Large intestine (tissue), 3 donors: ENCODE measurements around the gene SLC41A3. TPM values are rescaled to one million over a fixed set of nuclear protein-coding genes. Genes with fewer than 3 reads are reported as not detected.
A peak's percentile ranks its signal among the peaks of the same experiment; 100 is the strongest.
"Not testable (repeated sequence)": the region's sequence is repeated elsewhere in the genome, so short reads cannot be mapped to it uniquely, and the experiment has no call there.

Experiments used
- DNase-seq, 2 donors: peaks; one replicate each; pipeline versions ENCODE4 v3.0.0 to v3.0.0-alpha.2; 2013
- H3K27ac ChIP-seq: one replicate; pipeline ENCODE4 v1.5.1; 2013; ENCODE audit warnings: low read length
- H3K27me3 ChIP-seq: 2 replicates; pipeline ENCODE4 v1.6.1; 2013; ENCODE audit warnings: low read length; ENCODE audit not compliant: control insufficient read depth, insufficient read depth
- H3K36me3 ChIP-seq: 2 replicates; pipeline ENCODE4 v1.6.1; 2013; ENCODE audit warnings: low read length; ENCODE audit not compliant: control insufficient read depth, insufficient read depth
- H3K4me1 ChIP-seq: one replicate; pipeline ENCODE4 v1.6.1; 2013; ENCODE audit warnings: low read length; ENCODE audit not compliant: control insufficient read depth, insufficient read depth
- H3K4me3 ChIP-seq: one replicate; pipeline ENCODE4 v1.5.1; 2013; ENCODE audit warnings: low read length
- H3K9me3 ChIP-seq: one replicate; pipeline ENCODE4 v1.6.1; 2013; ENCODE audit warnings: mild to moderate bottlenecking, low read depth, low read length, moderate library complexity; ENCODE audit not compliant: control insufficient read depth
- WGBS: methylation state at CpG from one replicate; pipeline ENCODE4 v1.1.5; 2013; ENCODE audit warnings: low lambda C conversion rate; ENCODE audit not compliant: insufficient coverage; 5-methylcytosine and 5-hydroxymethylcytosine counted together
- polyA plus RNA-seq: library from polyadenylated mRNA; unstranded; fragments of 120-200 nt; gene quantifications from one replicate; pipeline ENCODE4 v1.2.1, GENCODE V29; 2013

The SLC41A3 gene
- polyA plus RNA-seq, 1 donor = 32.8 TPM

- WGBS = no CpG with 5 or more reads among the region's 6 CpGs
These were observed 79.7 kb downstream of the SLC41A3 start for GRCh38 chr3:126004217-126004616.

GRCh38 chr3:126003447-126004190, 80.3 kb downstream of the SLC41A3 start:
- Histone ChIP-seq H3K27me3 (no peaks in the 10 kb centered on the region), H3K9me3 (no peaks in the 10 kb centered on the region), H3K4me3 (no peak overlapping the region), H3K27ac (no peak overlapping the region), H3K4me1 (no peaks in the 10 kb centered on the region), H3K36me3 (peaks cover 13% of the 10 kb centered on the region)
- DNase-seq = no peak
- WGBS = no CpG with 5 or more reads among the region's 10 CpGs

More at GRCh38 chr3:126004217-126004616, 79.7 kb downstream of the SLC41A3 start:
- no peak overlapping the region for H3K4me3 ChIP-seq
- peaks cover 13% of the 10 kb centered on the region for H3K36me3 ChIP-seq
- no peaks in the 10 kb centered on the region for H3K27me3 ChIP-seq
- no peaks in the 10 kb centered on the region for H3K9me3 ChIP-seq
- no peak for DNase-seq
- no peak overlapping the region for H3K27ac ChIP-seq
- H3K4me1 ChIP-seq = no peaks in the 10 kb centered on the region

- no peaks in the 10 kb centered on the region for H3K9me3 ChIP-seq
These were observed 81.7 kb downstream of the SLC41A3 start for GRCh38 chr3:126002189-126002588.

GRCh38 chr3:125996751-125997150, 87.2 kb downstream of the SLC41A3 start:
- not testable (repeated sequence) for DNase-seq, H3K27me3 ChIP-seq, H3K4me1 ChIP-seq, H3K9me3 ChIP-seq, H3K36me3 ChIP-seq, H3K27ac ChIP-seq, H3K4me3 ChIP-seq
- WGBS = no CpG with 5 or more reads among the region's 4 CpGs

More at GRCh38 chr3:126002189-126002588, 81.7 kb downstream of the SLC41A3 start:
- H3K27ac ChIP-seq = no peak overlapping the region
- no peak for DNase-seq
- no peaks in the 10 kb centered on the region for H3K27me3 ChIP-seq
- peaks cover 5% of the 10 kb centered on the region for H3K36me3 ChIP-seq
- no peaks in the 10 kb centered on the region for H3K4me1 ChIP-seq
- H3K4me3 ChIP-seq = no peak overlapping the region

DNA sequence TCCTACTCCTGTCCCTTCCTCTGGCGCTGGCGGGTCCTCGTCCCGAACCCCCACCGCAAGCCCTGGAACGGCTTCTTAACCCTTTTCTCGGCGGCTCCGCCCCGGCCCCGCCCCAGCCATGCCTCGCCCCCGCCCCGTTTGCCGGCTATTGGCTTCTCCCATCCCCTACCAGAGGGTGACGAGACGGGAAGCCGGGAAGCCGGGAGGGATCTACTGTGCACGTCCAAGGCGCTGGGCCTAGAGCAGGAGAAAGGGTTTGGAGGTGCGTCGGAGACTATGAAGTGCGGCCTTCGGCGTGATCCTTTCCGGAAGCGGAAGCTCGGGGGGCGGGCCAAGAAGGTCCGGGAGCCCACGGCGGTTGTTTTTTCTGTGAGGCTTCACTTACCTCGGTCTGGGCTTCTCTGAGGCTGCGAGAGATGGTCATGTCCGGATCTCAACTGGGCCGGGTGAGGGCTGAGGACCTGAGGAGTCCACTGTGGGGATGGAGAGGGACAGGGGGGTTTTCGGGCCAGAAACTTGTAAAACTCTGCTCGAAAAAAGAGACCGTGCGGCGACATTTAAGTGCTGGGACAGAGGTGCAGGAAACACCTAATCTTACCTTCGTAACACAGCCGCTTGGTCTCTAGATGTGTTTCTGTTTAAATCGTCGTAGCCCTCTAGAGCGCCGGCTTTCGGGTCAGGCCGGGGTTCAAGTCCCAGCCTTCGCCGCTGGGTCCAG, 93.5 kb downstream of the SLC41A3 start:
- H3K27me3 ChIP-seq = peaks cover 4% of the 10 kb centered on the region
- H3K9me3 ChIP-seq = no peaks in the 10 kb centered on the region
- DNase-seq = peak; percentile 88 to 89
- H3K27ac ChIP-seq = peak overlapping the region; percentile 52
- WGBS = no CpG with 5 or more reads among the region's 52 CpGs
- peak overlapping the region; percentile 60 for H3K4me3 ChIP-seq
- H3K36me3 ChIP-seq = no peaks in the 10 kb centered on the region
- no peaks in the 10 kb centered on the region for H3K4me1 ChIP-seq

GRCh38 chr3:125984951-125985350, 99.0 kb downstream of the SLC41A3 start:
- H3K27ac ChIP-seq, DNase-seq, H3K4me3 ChIP-seq, H3K9me3 ChIP-seq, H3K36me3 ChIP-seq, H3K4me1 ChIP-seq, H3K27me3 ChIP-seq: not testable (repeated sequence)
- WGBS = no CpG with 5 or more reads among the region's 2 CpGs

GRCh38 chr3:125977104-125977503, 106.8 kb downstream of the SLC41A3 start:
- whole genome bisulfite sequencing = no CpG with 5 or more reads among the region's 7 CpGs
- H3K9me3 ChIP-seq, H3K27ac ChIP-seq, H3K36me3 ChIP-seq, H3K4me3 ChIP-seq, DNase-seq, H3K4me1 ChIP-seq, H3K27me3 ChIP-seq: not testable (repeated sequence)

GRCh38 chr3:125976003-125976390, 107.9 kb downstream of the SLC41A3 start:
- H3K4me1 ChIP-seq, H3K36me3 ChIP-seq, H3K27ac ChIP-seq, H3K4me3 ChIP-seq, DNase-seq, H3K9me3 ChIP-seq: not testable (repeated sequence)
- H3K27me3 ChIP-seq = peaks cover 13% of the 10 kb centered on the region
- no CpG with 5 or more reads among the region's 3 CpGs for WGBS

- not testable (repeated sequence) for H3K4me1 ChIP-seq, H3K27ac ChIP-seq, H3K9me3 ChIP-seq, DNase-seq, H3K4me3 ChIP-seq, H3K36me3 ChIP-seq
- H3K27me3 ChIP-seq = peaks cover 17% of the 10 kb centered on the region
- no CpG with 5 or more reads among the region's 9 CpGs for WGBS
These were observed 108.5 kb downstream of the SLC41A3 start for GRCh38 chr3:125975245-125976002.
